ENCODE results near the gene EMSY.

EMSY gene

GRCh38 chr11:76410851-76411357, 33.9 kb upstream of the EMSY start:
- TF ChIP-seq CTCF (IDR thresholded peaks at IDR 0.05; ENCODE audit: borderline replicate concordance, insufficient read depth, low read depth, low read length): no peak
- no peak overlapping the region for H3K4me3 ChIP-seq (ENCODE audit: low read depth, low read length)

GRCh38 chr11:76415073-76415472, 29.7 kb upstream of the EMSY start:
- no peak overlapping the region for H3K4me3 ChIP-seq (ENCODE audit: low read depth, low read length)
- no peak for TF ChIP-seq CTCF (IDR thresholded peaks at IDR 0.05; ENCODE audit: borderline replicate concordance, insufficient read depth, low read depth, low read length)

GRCh38 chr11:76419896-76420295, 24.9 kb upstream of the EMSY start:
- TF ChIP-seq CTCF (IDR thresholded peaks at IDR 0.05; ENCODE audit: borderline replicate concordance, insufficient read depth, low read depth, low read length): peak; percentile 69
- H3K4me3 ChIP-seq (ENCODE audit: low read depth, low read length): no peak overlapping the region

GRCh38 chr11:76424379-76424778, 20.4 kb upstream of the EMSY start:
- no peak for TF ChIP-seq CTCF (IDR thresholded peaks at IDR 0.05; ENCODE audit: borderline replicate concordance, insufficient read depth, low read depth, low read length)
- no peak overlapping the region for H3K4me3 ChIP-seq (ENCODE audit: low read depth, low read length)

- TF ChIP-seq CTCF (IDR thresholded peaks at IDR 0.05; ENCODE audit: borderline replicate concordance, insufficient read depth, low read depth, low read length): no peak
- no peak overlapping the region for H3K4me3 ChIP-seq (ENCODE audit: low read depth, low read length)
Observed at GRCh38 chr11:76424891-76425290, 19.9 kb upstream of the EMSY start.

GRCh38 chr11:76426660-76427059, 18.2 kb upstream of the EMSY start:
- no peak overlapping the region for H3K4me3 ChIP-seq (ENCODE audit: low read depth, low read length)
- no peak for TF ChIP-seq CTCF (IDR thresholded peaks at IDR 0.05; ENCODE audit: borderline replicate concordance, insufficient read depth, low read depth, low read length)

GRCh38 chr11:76436020-76436419, 8.8 kb upstream of the EMSY start:
- no peak overlapping the region for H3K4me3 ChIP-seq (ENCODE audit: low read depth, low read length)
- TF ChIP-seq CTCF (IDR thresholded peaks at IDR 0.05; ENCODE audit: borderline replicate concordance, insufficient read depth, low read depth, low read length): no peak

Measured in GM12875 (cell line).